HCT116 (cell line): ENCODE data around the gene TOP1. TPM values are rescaled to one million over a fixed set of nuclear protein-coding genes. Genes with fewer than 3 reads are reported as not detected.

Source experiments
- ATAC-seq: fragments of 200-7000 bp; cut with Tn5 transposase; 2 replicates; pipeline ENCODE4 v1.9.1; 2020; ENCODE audit warnings: mild to moderate bottlenecking, moderate library complexity
- BruUV-seq: library from RNA; stranded (reverse); fragments of 400-500 nt; replicated peaks from 2 replicates; lab custom pipeline; 2021; lab: Mats Ljungman, UMichigan
- CTCF ChIA-PET: fragments of 300-600 bp; sonication (Branson Sonifier 250); formaldehyde crosslinking; loops from one replicate; lab custom pipeline; 2021; ENCODE audit warnings: antibody characterized with exemption; lab: Charles Lee
- POLR2A ChIA-PET: fragments of 300-600, 350-600 bp; sonication (Branson Sonifier 250); formaldehyde crosslinking; loops from one replicate; lab custom pipeline; 2021; ENCODE audit warnings: antibody characterized with exemption; lab: Charles Lee
- RAD21 ChIA-PET, 2 experiments: fragments of 300-600 bp; sonication (Branson Sonifier 250); formaldehyde crosslinking; loops; one replicate each; lab custom pipeline; 2023; ENCODE audit warnings: low total read pairs in 2 of 2; ENCODE audit not compliant: uncharacterized antibody in 2 of 2, unreplicated experiment in 2 of 2, low non-redundant PET in 1 of 2; lab: Charles Lee
- DNase-seq: peaks from one replicate; pipeline ENCODE4 v3.0.0-alpha.2; 2010; ENCODE audit warnings: low read depth, low spot score
- H2AFZ ChIP-seq: fragments of 200-600 bp; shearing (Covaris generic), sonication (generic); 2 replicates; pipeline ENCODE4 v1.6.1; 2017; ENCODE audit warnings: low read depth, mixed run types, mixed read lengths, antibody characterized with exemption, low read length; ENCODE audit not compliant: poor library complexity, severe bottlenecking
- H3K27ac ChIP-seq: 2 replicates; pipeline ENCODE4 v1.5.1; 2012; ENCODE audit warnings: low read depth, low read length
- H3K27me3 ChIP-seq: fragments of 200-600 bp; sonication (generic); 2 replicates; pipeline ENCODE4 v1.6.1; 2016; ENCODE audit warnings: mixed run types, low read length, mixed read lengths; ENCODE audit not compliant: insufficient read depth
- H3K36me3 ChIP-seq, 2 experiments: fragments of 200-500 bp in 1 of 2; fragments of 200-600 bp in 1 of 2; sonication (Bioruptor generic) in 1 of 2; sonication (generic) in 1 of 2; 2 replicates each; pipeline versions ENCODE4 v1.5.1 to v1.6.1; 2014 to 2016; ENCODE audit warnings: low read length in 2 of 2, inconsistent platforms in 1 of 2, mixed read lengths in 1 of 2, mixed run types in 1 of 2; ENCODE audit not compliant: insufficient read depth in 2 of 2, control insufficient read depth in 1 of 2
- H3K4me1 ChIP-seq, 2 experiments: fragments of 200-600 bp in 1 of 2; sonication (generic) in 1 of 2; 2 replicates each; pipeline versions ENCODE4 v1.5.1 to v1.6.1; 2012 to 2017; ENCODE audit warnings: low read length in 2 of 2, inconsistent platforms in 1 of 2, mild to moderate bottlenecking in 1 of 2, mixed read lengths in 1 of 2, mixed run types in 1 of 2, moderate library complexity in 1 of 2; ENCODE audit not compliant: insufficient read depth in 2 of 2, control insufficient read depth in 1 of 2
- H3K4me2 ChIP-seq: fragments of 200-600 bp; sonication (generic); 2 replicates; pipeline ENCODE4 v1.6.1; 2017; ENCODE audit warnings: mixed run types, low read length, mixed read lengths
- H3K4me3 ChIP-seq, 2 experiments: fragments of 200-600 bp in 1 of 2; sonication (generic) in 1 of 2; replicated peaks in 1 of 2; 2 replicates each; pipeline ENCODE4 v1.5.1; 2011 to 2016; ENCODE audit warnings: low read length in 2 of 2, control low read depth in 1 of 2, low read depth in 1 of 2, mild to moderate bottlenecking in 1 of 2, mixed read lengths in 1 of 2, mixed run types in 1 of 2
- H3K79me2 ChIP-seq: fragments of 200-600 bp; sonication (generic); 2 replicates; pipeline ENCODE4 v1.6.1; 2017; ENCODE audit warnings: mild to moderate bottlenecking, mixed run types, low read length, moderate library complexity, mixed read lengths; ENCODE audit not compliant: insufficient read depth
- H3K9ac ChIP-seq: fragments of 200-600 bp; sonication (generic); 2 replicates; pipeline ENCODE4 v1.6.1; 2016; ENCODE audit warnings: low read length, mixed read lengths
- H3K9me2 ChIP-seq: fragments of 200-600 bp; sonication (generic), shearing (Covaris generic); 2 replicates; pipeline ENCODE4 v1.6.1; 2017; ENCODE audit warnings: mixed run types, mild to moderate bottlenecking, moderate library complexity; ENCODE audit not compliant: insufficient read depth
- H3K9me3 ChIP-seq, 2 experiments: fragments of 200-500 bp in 1 of 2; fragments of 200-600 bp in 1 of 2; sonication (Bioruptor generic) in 1 of 2; sonication (generic) in 1 of 2; 2 replicates each; pipeline ENCODE4 v1.6.1; 2014 to 2017; ENCODE audit warnings: low read length in 2 of 2, mixed read lengths in 2 of 2, inconsistent platforms in 1 of 2, low read depth in 1 of 2, mild to moderate bottlenecking in 1 of 2, mixed run types in 1 of 2, moderate library complexity in 1 of 2; ENCODE audit not compliant: control insufficient read depth in 1 of 2, insufficient read depth in 1 of 2
- H4K20me1 ChIP-seq: fragments of 200-600 bp; sonication (generic), shearing (Covaris generic); 2 replicates; pipeline ENCODE4 v1.6.1; 2017; ENCODE audit warnings: mixed run types, mild to moderate bottlenecking, moderate library complexity; ENCODE audit not compliant: insufficient read depth
- ATF3 ChIP-seq: IDR thresholded peaks from 2 replicates; pipeline ENCODE4 v1.6.1; 2012
- CBX3 ChIP-seq: IDR thresholded peaks from 2 replicates; pipeline ENCODE4 v1.6.1; 2012; ENCODE audit warnings: low read depth
- CTCF ChIP-seq, 3 experiments: fragments of 200-600 bp in 1 of 3; sonication (generic) in 1 of 3; IDR thresholded peaks in 2 of 3; conservative IDR thresholded peaks in 1 of 3; 2 replicates each; pipeline ENCODE4 v1.5.1; 2012 to 2017; ENCODE audit warnings: low read depth in 2 of 3, low read length in 2 of 3, antibody characterized with exemption in 1 of 3, borderline replicate concordance in 1 of 3, control low read depth in 1 of 3, mild to moderate bottlenecking in 1 of 3, mixed read lengths in 1 of 3, mixed run types in 1 of 3, moderate library complexity in 1 of 3; ENCODE audit not compliant: insufficient read depth in 1 of 3
- ELF1 ChIP-seq: IDR thresholded peaks from 2 replicates; pipeline ENCODE4 v1.6.1; 2012; ENCODE audit warnings: low read depth, borderline replicate concordance
- EZH2 ChIP-seq: fragments of 200-600 bp; sonication (generic); IDR thresholded peaks from 2 replicates; pipeline ENCODE4 v1.6.1; 2017; ENCODE audit warnings: antibody characterized with exemption, mixed run types
- JUND ChIP-seq: IDR thresholded peaks from 2 replicates; pipeline ENCODE4 v1.6.1; 2012
- POLR2A ChIP-seq: IDR thresholded peaks from 2 replicates; pipeline ENCODE4 v1.7.0; 2011; ENCODE audit warnings: borderline replicate concordance; ENCODE audit not compliant: insufficient read depth, insufficient read length; ENCODE audit errors: extremely low read depth
- POLR2AphosphoS5 ChIP-seq: IDR thresholded peaks from 2 replicates; pipeline ENCODE4 v1.6.1; 2011; ENCODE audit warnings: mild to moderate bottlenecking, low read depth, low read length, moderate library complexity
- SIN3A ChIP-seq: IDR thresholded peaks from 2 replicates; pipeline ENCODE4 v1.6.1; 2012; ENCODE audit warnings: low read depth
- SP1 ChIP-seq: IDR thresholded peaks from 2 replicates; pipeline ENCODE4 v1.6.1; 2012; ENCODE audit warnings: low read depth
- SRF ChIP-seq: IDR thresholded peaks from 2 replicates; pipeline ENCODE4 v1.6.1; 2012; ENCODE audit warnings: low read depth
- YY1 ChIP-seq: IDR thresholded peaks from 2 replicates; pipeline ENCODE4 v1.6.1; 2011; ENCODE audit warnings: low read length, low read depth, moderate library complexity, mild to moderate bottlenecking; ENCODE audit not compliant: insufficient replicate concordance; ENCODE audit errors: extremely low read depth
- ZBTB33 ChIP-seq: IDR thresholded peaks from 2 replicates; pipeline ENCODE4 v1.6.1; 2011; ENCODE audit warnings: mild to moderate bottlenecking, low read length, moderate library complexity; ENCODE audit not compliant: insufficient replicate concordance; ENCODE audit errors: extremely low read depth
- ZFX ChIP-seq: fragments of 450-650 bp; IDR thresholded peaks from 2 replicates; pipeline ENCODE4 v1.6.1; 2017
- intact Hi-C: fragments of 100-400 bp; cut with micrococcal nuclease; formaldehyde crosslinking; loops from 2 replicates; pipeline ENCODE4 v1.10.0; 2022
- total RNA-seq: library from RNA; stranded (reverse); gene quantifications from one replicate; pipeline ENCODE4 v1.2.1, GENCODE V29; 2021; ENCODE audit not compliant: unreplicated experiment

Gene TOP1
- total RNA-seq, 1 experiment from 2014 or later: 190 TPM

GRCh38 chr20:41014561-41015088, 14.0 kb upstream of the TOP1 start:
- CTCF ChIA-PET: no interaction called here
- Histone ChIP-seq H3K9me3 (no peaks in the 10 kb centered on the region), H3K9ac (no peak overlapping the region), H2AFZ (no peak overlapping the region), H4K20me1 (no peaks in the 10 kb centered on the region), H3K27ac (no peak overlapping the region), H3K4me1 (peaks cover 37 to 72% of the 10 kb centered on the region in 2 experiments), H3K4me3 (no peak overlapping the region), H3K79me2 (no peaks in the 10 kb centered on the region), H3K9me2 (no peaks in the 10 kb centered on the region), H3K27me3 (no peaks in the 10 kb centered on the region), H3K4me2 (no peak overlapping the region), H3K36me3 (no peaks in the 10 kb centered on the region)
- DNase-seq (no peak), ATAC-seq (no peak)
- RAD21 ChIA-PET: no interaction called here
- POLR2A ChIA-PET: interaction anchor here (1.0 kb wide), 1 partner anchor 12 kb away, joined by 3 read pairs; no protein-coding TSS in a partner anchor
- BruUV-seq: no TSS peak
- intact Hi-C loops: no loop called here
- TF ChIP-seq ELF1 (no peak), YY1 (no peak), POLR2A (no peak), ATF3 (no peak), JUND (no peak)

DNA sequence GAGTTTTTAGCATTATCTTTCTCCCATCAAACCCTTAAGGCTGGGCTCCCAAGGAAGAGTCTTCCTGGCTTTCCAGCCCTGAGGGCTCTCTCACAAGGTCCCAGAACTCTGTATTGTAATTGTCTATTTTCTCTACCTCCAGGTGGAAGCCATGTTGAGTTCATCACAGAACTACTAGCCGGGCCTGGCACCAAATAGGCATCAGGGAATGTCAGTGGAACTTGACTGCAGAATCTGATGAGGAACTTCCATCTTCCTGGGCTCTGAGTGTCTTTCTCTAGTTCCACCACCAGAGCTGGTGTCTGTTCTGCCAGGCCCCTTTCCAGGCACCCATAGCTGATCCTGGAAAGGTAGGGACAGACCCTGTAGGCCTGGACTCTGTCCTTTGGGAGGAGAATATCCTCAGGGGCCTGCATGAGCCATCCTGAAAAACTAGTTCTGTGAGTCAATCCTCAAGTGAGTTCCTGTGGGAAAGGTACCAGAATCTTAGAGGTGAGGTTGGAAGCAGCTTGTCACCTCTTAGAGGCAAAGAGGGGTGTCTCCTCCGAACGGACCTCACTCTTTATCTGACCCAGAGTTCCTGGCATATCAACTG, 11.1 kb upstream of the TOP1 start:
- Histone ChIP-seq H3K36me3 (no peaks in the 10 kb centered on the region), H3K79me2 (no peaks in the 10 kb centered on the region), H3K4me3 (no peak overlapping the region), H4K20me1 (no peaks in the 10 kb centered on the region), H3K9me2 (no peaks in the 10 kb centered on the region), H3K27me3 (no peaks in the 10 kb centered on the region), H3K4me1 (peaks cover 20 to 42% of the 10 kb centered on the region in 2 experiments), H3K27ac (0 out of 2 replicates have a peak overlapping the region, but pooled peaks have one; percentile 13), H3K9ac (no peak overlapping the region), H3K4me2 (peak overlapping the region; percentile 48), H3K9me3 (no peaks in the 10 kb centered on the region), H2AFZ (no peak overlapping the region)
- CTCF ChIA-PET: no interaction called here
- ATAC-seq: peak; percentile 69
- TF ChIP-seq ZBTB33 (no peak), SRF (no peak), SIN3A (no peak), CTCF (IDR thresholded peaks at IDR 0.05 in 2 of 3, conservative IDR thresholded peaks at IDR 0.05 in 1 of 3; ENCODE audit: borderline replicate concordance in 1 of 3, insufficient read depth in 1 of 3, low read depth in 2 of 3, low read length in 2 of 3) (peak in 1 of 3 experiments; percentile 30; a peak in 2 of 6 replicates), ZFX (peak; percentile 40; the same call in 1 of the 2 replicates), EZH2 (no peak), CBX3 (no peak; the same call in 1 of the 2 replicates), ELF1 (no peak), SP1 (peak; percentile 53), POLR2AphosphoS5 (peak; percentile 41; the same call in 1 of the 2 replicates)
- POLR2A ChIA-PET: interaction anchor here (1.0 to 2.0 kb wide), 4 partner anchors 8 to 12 kb away, joined by 3 to 13 read pairs (median 6); partner anchors contain the start of gene TOP1
- RAD21 ChIA-PET: interaction anchor here in 1 of 2 experiments (0.6 kb wide), 1 partner anchor 56 kb away, joined by 3 read pairs; no protein-coding TSS in a partner anchor
- DNase-seq: no peak
- intact Hi-C loops: no loop called here
- BruUV-seq: no TSS peak
